Prostate gland (tissue), 2 donors: ENCODE results near the gene TMTC4. TPM values are rescaled to one million over a fixed set of nuclear protein-coding genes. Genes with fewer than 3 reads are reported as not detected.
A peak's percentile ranks its signal among the peaks of the same experiment; 100 is the strongest.

Experiments
- DNase-seq: peaks from one replicate; pipeline ENCODE4 v3.0.0-alpha.2; 2019; ENCODE audit warnings: low spot score
- H3K27ac ChIP-seq, 2 donors: fragments of 200-600 bp; sonication (generic); 2 replicates each; pipeline ENCODE4 v1.5.1; 2017 to 2019
- H3K27me3 ChIP-seq: fragments of 200-600 bp; sonication (generic); replicated peaks from 2 replicates; pipeline ENCODE4 v1.5.1; 2019; ENCODE audit not compliant: insufficient read depth
- H3K36me3 ChIP-seq, 2 donors: fragments of 200-600 bp; sonication (generic); 1 replicate in 1 of 2; 2 replicates in 1 of 2; pipeline versions ENCODE4 v1.5.1 to v1.8.1; 2017 to 2019
- H3K4me1 ChIP-seq: fragments of 200-600 bp; sonication (generic); replicated peaks from 2 replicates; pipeline ENCODE4 v1.5.1; 2019
- H3K4me3 ChIP-seq, 2 donors: fragments of 200-600 bp; sonication (generic); 2 replicates each; pipeline ENCODE4 v1.5.1; 2017 to 2019
- H3K9me3 ChIP-seq: fragments of 200-600 bp; sonication (generic); 2 replicates; pipeline ENCODE4 v1.5.1; 2017
- CTCF ChIP-seq, 4 experiments: fragments of 200-600 bp in 2 of 4; fragments of 450-650 bp in 2 of 4; sonication (generic) in 2 of 4; IDR thresholded peaks; 1 replicate in 3 of 4; 2 replicates in 1 of 4; pipeline ENCODE4 v1.5.1; 2016 to 2019; ENCODE audit warnings: antibody characterized with exemption in 4 of 4, mild to moderate bottlenecking in 2 of 4, moderate library complexity in 2 of 4
- POLR2A ChIP-seq: fragments of 450-650 bp; IDR thresholded peaks from one replicate; pipeline ENCODE4 v1.6.1; 2016; ENCODE audit warnings: antibody characterized with exemption, mild to moderate bottlenecking
- POLR2AphosphoS5 ChIP-seq: sonication (generic); formaldehyde crosslinking; IDR thresholded peaks from one replicate; pipeline ENCODE4 v1.6.1; 2017; ENCODE audit warnings: antibody characterized with exemption
- WGBS: methylation state at CpG from one replicate; pipeline ENCODE4 v1.1.5; 2018; 5-methylcytosine and 5-hydroxymethylcytosine counted together
- intact Hi-C: fragments of 100-400 bp; cut with DNase I; formaldehyde crosslinking; loops from one replicate; pipeline ENCODE4 v1.14.2; 2022
- total RNA-seq, 2 donors: library from RNA; depleted of rRNA; stranded (reverse); fragments of >200 nt; gene quantifications; one replicate each; pipeline ENCODE4 v1.1.0, GENCODE V29; 2016

TMTC4 gene
- 10 to 100 TPM; 20.2 to 22.4 TPM for total RNA-seq

- no peaks in the 10 kb centered on the region for H3K27me3 ChIP-seq
- H3K4me1 ChIP-seq = no peaks in the 10 kb centered on the region
- H3K36me3 ChIP-seq = no peaks in the 10 kb centered on the region
- peak within 1 kb of the TSS; percentile 80 to 98 for H3K4me3 ChIP-seq
- under 1% methylated on average over 27 of the region's 45 CpGs for WGBS
- TF ChIP-seq CTCF (IDR thresholded peaks at IDR 0.05) (no peak), POLR2AphosphoS5 (no peak), POLR2A (no peak)
- intact Hi-C loops = no loop called here
- peak within 1 kb of the TSS; percentile 69 to 79 for H3K27ac ChIP-seq
- DNase-seq = no peak
- no peaks in the 10 kb centered on the region for H3K9me3 ChIP-seq
These were observed at the start of gene TMTC4 for GRCh38 chr13:100674572-100674871. Gene TMTC4 (minus strand): TSS chr13:100674795. CDS start chr13:100670362, 4,433 bp downstream.

- intact Hi-C loops = no loop called here
- TF ChIP-seq POLR2AphosphoS5 = no peak
- TF ChIP-seq CTCF (IDR thresholded peaks at IDR 0.05) = no peak
- TF ChIP-seq POLR2A = no peak
- Histone ChIP-seq H3K9me3 (no peaks in the 10 kb centered on the region), H3K4me1 (no peaks in the 10 kb centered on the region), H3K36me3 (no peaks in the 10 kb centered on the region), H3K27ac (no peak overlapping the region), H3K27me3 (no peaks in the 10 kb centered on the region), H3K4me3 (no peak overlapping the region)
- 82% methylated on average over 7 of the region's 7 CpGs for WGBS
- no peak for DNase-seq
These were observed 47.9 kb upstream of the TMTC4 start for GRCh38 chr13:100722517-100722916.

GRCh38 chr13:100721885-100722512 lies 47.4 kb upstream of the TMTC4 start:
- peak; percentile 45 for DNase-seq
- H3K27ac ChIP-seq = no peak overlapping the region
- H3K9me3 ChIP-seq = no peaks in the 10 kb centered on the region
- H3K36me3 ChIP-seq = no peaks in the 10 kb centered on the region
- intact Hi-C loops = no loop called here
- no peak overlapping the region for H3K4me3 ChIP-seq
- WGBS = 25% methylated on average over 6 of the region's 6 CpGs
- no peaks in the 10 kb centered on the region for H3K4me1 ChIP-seq
- H3K27me3 ChIP-seq = no peaks in the 10 kb centered on the region
- peak in 3 of 4 experiments; percentile 43 to 71 (median 58) for TF ChIP-seq CTCF (IDR thresholded peaks at IDR 0.05)
- TF ChIP-seq POLR2AphosphoS5 = no peak

- Histone ChIP-seq H3K36me3 (no peaks in the 10 kb centered on the region), H3K4me1 (no peaks in the 10 kb centered on the region), H3K9me3 (no peaks in the 10 kb centered on the region), H3K27me3 (no peaks in the 10 kb centered on the region), H3K27ac (no peak overlapping the region), H3K4me3 (no peak overlapping the region)
- TF ChIP-seq CTCF (IDR thresholded peaks at IDR 0.05) = no peak
- no peak for TF ChIP-seq POLR2AphosphoS5
- no peak for TF ChIP-seq POLR2A
- intact Hi-C loops = no loop called here
- no peak for DNase-seq
- 97% methylated on average over 7 of the region's 7 CpGs for WGBS
These were observed 41.0 kb upstream of the TMTC4 start for GRCh38 chr13:100715604-100716003.

- no peaks in the 10 kb centered on the region for H3K27me3 ChIP-seq
- no peaks in the 10 kb centered on the region for H3K9me3 ChIP-seq
- 27% methylated on average over 2 of the region's 2 CpGs for WGBS
- DNase-seq = no peak
- H3K27ac ChIP-seq = no peak overlapping the region
- intact Hi-C loops = no loop called here
- H3K4me1 ChIP-seq = no peaks in the 10 kb centered on the region
- TF ChIP-seq CTCF (IDR thresholded peaks at IDR 0.05) (no peak), POLR2A (no peak), POLR2AphosphoS5 (no peak)
- H3K36me3 ChIP-seq = no peaks in the 10 kb centered on the region
- no peak overlapping the region for H3K4me3 ChIP-seq
These were observed 39.9 kb upstream of the TMTC4 start for GRCh38 chr13:100714478-100714877.
